Neural cell (in vitro differentiated cells): ENCODE measurements around the gene RIMS4. TPM values are rescaled to one million over a fixed set of nuclear protein-coding genes. Genes with fewer than 3 reads are reported as not detected.

Source experiments
- H2AFZ ChIP-seq: fragments of 200-600, 300-800 bp; sonication (generic), shearing (Covaris generic); 2 replicates; pipeline ENCODE4 v1.6.0; 2014; ENCODE audit warnings: low read depth, mild to moderate bottlenecking, antibody characterized with exemption, low read length, moderate library complexity
- H3F3A ChIP-seq: fragments of 200-600 bp; shearing (Covaris generic); 2 replicates; pipeline ENCODE4 v1.6.1; 2016; ENCODE audit warnings: mild to moderate bottlenecking, moderate library complexity, mixed read lengths, antibody characterized with exemption, low read length; ENCODE audit not compliant: insufficient read depth, poor library complexity, severe bottlenecking
- H3K27ac ChIP-seq: fragments of 200-600, 300-800 bp; sonication (generic), shearing (Covaris generic); 2 replicates; pipeline ENCODE4 v1.5.1; 2014; ENCODE audit warnings: mild to moderate bottlenecking, low read length, moderate library complexity
- H3K27me3 ChIP-seq: fragments of 300-800, 200-600 bp; sonication (generic), shearing (Covaris generic); 2 replicates; pipeline ENCODE4 v1.6.0; 2014; ENCODE audit warnings: mild to moderate bottlenecking, low read depth, low read length, moderate library complexity; ENCODE audit not compliant: insufficient read depth
- H3K36me3 ChIP-seq: fragments of 300-800, 200-600 bp; sonication (generic), shearing (Covaris generic); 2 replicates; pipeline ENCODE4 v1.5.1; 2014; ENCODE audit warnings: mild to moderate bottlenecking, antibody characterized with exemption, low read length, moderate library complexity; ENCODE audit not compliant: insufficient read depth
- H3K4me2 ChIP-seq: fragments of 300-800, 200-600 bp; sonication (generic), shearing (Covaris generic); 2 replicates; pipeline ENCODE4 v1.6.0; 2014; ENCODE audit warnings: mild to moderate bottlenecking, low read length
- H3K4me3 ChIP-seq: fragments of 300-800, 200-600 bp; sonication (generic), shearing (Covaris generic); 2 replicates; pipeline ENCODE4 v1.5.1; 2014; ENCODE audit warnings: mild to moderate bottlenecking, low read length, moderate library complexity
- H3K79me2 ChIP-seq: fragments of 200-600 bp; shearing (Covaris generic); replicated peaks from 2 replicates; pipeline ENCODE4 v1.6.0; 2014; ENCODE audit warnings: mild to moderate bottlenecking, low read length, moderate library complexity; ENCODE audit not compliant: insufficient read depth
- H3K9ac ChIP-seq: fragments of 300-800, 200-600 bp; sonication (generic), shearing (Covaris generic); 2 replicates; pipeline ENCODE4 v1.6.1; 2016; ENCODE audit warnings: mild to moderate bottlenecking, low read length, mixed read lengths
- H3K9me2 ChIP-seq: fragments of 200-600 bp; shearing (Covaris generic); 2 replicates; pipeline ENCODE4 v1.6.1; 2016; ENCODE audit warnings: mild to moderate bottlenecking, low read length, mixed read lengths; ENCODE audit not compliant: insufficient read depth
- H3K9me3 ChIP-seq: fragments of 200-600, 300-800 bp; sonication (generic), shearing (Covaris generic); 2 replicates; pipeline ENCODE4 v1.6.1; 2016; ENCODE audit warnings: mild to moderate bottlenecking, mixed run types, low read length, moderate library complexity, mixed read lengths
- H4K20me1 ChIP-seq: fragments of 200-600 bp; shearing (Covaris generic); 2 replicates; pipeline ENCODE4 v1.6.1; 2016; ENCODE audit warnings: mild to moderate bottlenecking, mixed run types; ENCODE audit not compliant: insufficient read depth
- EZH2 ChIP-seq: fragments of 200-600, 300-800 bp; shearing (Covaris generic), sonication (generic); IDR thresholded peaks from 2 replicates; pipeline ENCODE4 v1.6.1; 2014; ENCODE audit warnings: antibody characterized with exemption, low read length, borderline replicate concordance, mild to moderate bottlenecking; ENCODE audit not compliant: insufficient read depth, poor library complexity, severe bottlenecking
- POLR2AphosphoS5 ChIP-seq: IDR thresholded peaks from 2 replicates; pipeline ENCODE4 v1.6.1; 2012
- SMC3 ChIP-seq: fragments of 450-650 bp; conservative IDR thresholded peaks from 2 replicates; pipeline ENCODE4 v1.6.1; 2014; ENCODE audit warnings: antibody characterized with exemption, mild to moderate bottlenecking, moderate library complexity; ENCODE audit not compliant: poor library complexity
- TAF1 ChIP-seq: IDR thresholded peaks from 2 replicates; pipeline ENCODE4 v1.6.1; 2012; ENCODE audit warnings: low read depth
- polyA plus RNA-seq: library from polyadenylated mRNA; depleted of rRNA; stranded (reverse); fragments of >200 nt; gene quantifications from 2 replicates; pipeline ENCODE4 v1.2.3, GENCODE V29; 2014
- TF ChIP-seq, protein P1 (sequence below): fragments of 450-650 bp; IDR thresholded peaks from 2 replicates; pipeline ENCODE4 v1.5.1; 2014; ENCODE audit warnings: antibody characterized with exemption, mild to moderate bottlenecking, moderate library complexity; ENCODE audit not compliant: poor library complexity, severe bottlenecking
- TF ChIP-seq, protein P2 (sequence below): IDR thresholded peaks from 2 replicates; pipeline ENCODE4 v1.6.1; 2012; ENCODE audit warnings: borderline replicate concordance

Gene RIMS4
- polyA plus RNA-seq, 1 donor from 2014 or later = 40.6 TPM

DNA sequence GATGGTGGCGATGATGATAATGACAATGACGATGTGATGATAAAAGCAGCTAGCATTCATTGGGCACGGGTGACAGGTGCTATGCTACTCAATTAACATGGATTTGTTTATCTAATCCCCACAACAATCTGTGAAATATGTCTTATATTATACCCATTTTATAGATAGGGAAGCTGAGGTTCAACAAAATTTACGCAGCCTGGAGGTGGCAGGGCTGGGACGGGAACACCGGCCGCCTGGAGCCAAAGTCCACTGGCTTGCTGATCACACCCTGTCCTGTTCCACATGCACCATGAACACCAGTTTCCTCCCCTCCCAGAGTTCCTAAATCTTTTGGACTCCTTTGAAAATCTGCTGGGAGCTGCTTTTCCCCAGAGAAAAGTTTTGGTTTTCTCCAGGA is 23.0 kb downstream of the RIMS4 start:
- H3K27ac ChIP-seq = no peak overlapping the region
- no peaks in the 10 kb centered on the region for H3K9me2 ChIP-seq
- H3F3A ChIP-seq = no peaks in the 10 kb centered on the region
- H3K36me3 ChIP-seq = no peaks in the 10 kb centered on the region
- no peak overlapping the region for H3K9ac ChIP-seq
- H3K9me3 ChIP-seq = no peaks in the 10 kb centered on the region
- TF ChIP-seq TAF1 (no peak), EZH2 (no peak)
- TF ChIP-seq, protein P1, sequence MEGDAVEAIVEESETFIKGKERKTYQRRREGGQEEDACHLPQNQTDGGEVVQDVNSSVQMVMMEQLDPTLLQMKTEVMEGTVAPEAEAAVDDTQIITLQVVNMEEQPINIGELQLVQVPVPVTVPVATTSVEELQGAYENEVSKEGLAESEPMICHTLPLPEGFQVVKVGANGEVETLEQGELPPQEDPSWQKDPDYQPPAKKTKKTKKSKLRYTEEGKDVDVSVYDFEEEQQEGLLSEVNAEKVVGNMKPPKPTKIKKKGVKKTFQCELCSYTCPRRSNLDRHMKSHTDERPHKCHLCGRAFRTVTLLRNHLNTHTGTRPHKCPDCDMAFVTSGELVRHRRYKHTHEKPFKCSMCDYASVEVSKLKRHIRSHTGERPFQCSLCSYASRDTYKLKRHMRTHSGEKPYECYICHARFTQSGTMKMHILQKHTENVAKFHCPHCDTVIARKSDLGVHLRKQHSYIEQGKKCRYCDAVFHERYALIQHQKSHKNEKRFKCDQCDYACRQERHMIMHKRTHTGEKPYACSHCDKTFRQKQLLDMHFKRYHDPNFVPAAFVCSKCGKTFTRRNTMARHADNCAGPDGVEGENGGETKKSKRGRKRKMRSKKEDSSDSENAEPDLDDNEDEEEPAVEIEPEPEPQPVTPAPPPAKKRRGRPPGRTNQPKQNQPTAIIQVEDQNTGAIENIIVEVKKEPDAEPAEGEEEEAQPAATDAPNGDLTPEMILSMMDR = no peak
- TF ChIP-seq, protein P2, sequence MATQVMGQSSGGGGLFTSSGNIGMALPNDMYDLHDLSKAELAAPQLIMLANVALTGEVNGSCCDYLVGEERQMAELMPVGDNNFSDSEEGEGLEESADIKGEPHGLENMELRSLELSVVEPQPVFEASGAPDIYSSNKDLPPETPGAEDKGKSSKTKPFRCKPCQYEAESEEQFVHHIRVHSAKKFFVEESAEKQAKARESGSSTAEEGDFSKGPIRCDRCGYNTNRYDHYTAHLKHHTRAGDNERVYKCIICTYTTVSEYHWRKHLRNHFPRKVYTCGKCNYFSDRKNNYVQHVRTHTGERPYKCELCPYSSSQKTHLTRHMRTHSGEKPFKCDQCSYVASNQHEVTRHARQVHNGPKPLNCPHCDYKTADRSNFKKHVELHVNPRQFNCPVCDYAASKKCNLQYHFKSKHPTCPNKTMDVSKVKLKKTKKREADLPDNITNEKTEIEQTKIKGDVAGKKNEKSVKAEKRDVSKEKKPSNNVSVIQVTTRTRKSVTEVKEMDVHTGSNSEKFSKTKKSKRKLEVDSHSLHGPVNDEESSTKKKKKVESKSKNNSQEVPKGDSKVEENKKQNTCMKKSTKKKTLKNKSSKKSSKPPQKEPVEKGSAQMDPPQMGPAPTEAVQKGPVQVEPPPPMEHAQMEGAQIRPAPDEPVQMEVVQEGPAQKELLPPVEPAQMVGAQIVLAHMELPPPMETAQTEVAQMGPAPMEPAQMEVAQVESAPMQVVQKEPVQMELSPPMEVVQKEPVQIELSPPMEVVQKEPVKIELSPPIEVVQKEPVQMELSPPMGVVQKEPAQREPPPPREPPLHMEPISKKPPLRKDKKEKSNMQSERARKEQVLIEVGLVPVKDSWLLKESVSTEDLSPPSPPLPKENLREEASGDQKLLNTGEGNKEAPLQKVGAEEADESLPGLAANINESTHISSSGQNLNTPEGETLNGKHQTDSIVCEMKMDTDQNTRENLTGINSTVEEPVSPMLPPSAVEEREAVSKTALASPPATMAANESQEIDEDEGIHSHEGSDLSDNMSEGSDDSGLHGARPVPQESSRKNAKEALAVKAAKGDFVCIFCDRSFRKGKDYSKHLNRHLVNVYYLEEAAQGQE = no peak
- no peaks in the 10 kb centered on the region for H3K27me3 ChIP-seq
- no peak overlapping the region for H3K4me3 ChIP-seq
- H2AFZ ChIP-seq = no peak overlapping the region
- H3K79me2 ChIP-seq = no peaks in the 10 kb centered on the region
- H3K4me2 ChIP-seq = no peak overlapping the region
- no peaks in the 10 kb centered on the region for H4K20me1 ChIP-seq

DNA sequence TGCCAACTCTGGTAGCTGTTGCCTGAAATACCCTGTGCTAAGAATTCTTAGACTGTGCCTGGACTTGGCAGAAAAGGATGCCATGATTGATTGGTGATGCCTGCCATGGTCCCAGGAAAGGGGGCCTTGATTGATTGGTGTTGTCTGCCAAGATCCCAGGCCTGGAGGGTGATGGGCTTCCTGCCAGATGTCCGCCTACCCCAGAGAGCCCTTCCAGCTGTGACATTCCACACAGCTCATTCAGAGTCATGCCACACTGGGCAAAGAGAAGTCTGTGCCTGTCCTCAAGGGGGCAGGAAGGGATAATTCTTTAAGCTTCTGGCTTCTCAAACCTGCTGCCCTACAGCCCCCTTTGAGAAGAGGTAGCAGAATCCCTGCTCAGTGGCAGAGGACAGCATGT is 24.6 kb downstream of the RIMS4 start:
- no peak overlapping the region for H3K27ac ChIP-seq
- no peak overlapping the region for H2AFZ ChIP-seq
- no peaks in the 10 kb centered on the region for H3K36me3 ChIP-seq
- TF ChIP-seq EZH2 (no peak), SMC3 (no peak), POLR2AphosphoS5 (no peak)
- TF ChIP-seq, protein P2 = no peak
- no peaks in the 10 kb centered on the region for H3K27me3 ChIP-seq
- no peaks in the 10 kb centered on the region for H3K9me3 ChIP-seq
- H3K9ac ChIP-seq = no peak overlapping the region
- H3K79me2 ChIP-seq = no peaks in the 10 kb centered on the region
- H3K4me3 ChIP-seq = no peak overlapping the region
- no peaks in the 10 kb centered on the region for H3F3A ChIP-seq
- H3K9me2 ChIP-seq = no peaks in the 10 kb centered on the region
- no peaks in the 10 kb centered on the region for H4K20me1 ChIP-seq
- H3K4me2 ChIP-seq = no peak overlapping the region
